ENCODE data around the gene PARL.
"Not testable (repeated sequence)": the region's sequence is repeated elsewhere in the genome, so short reads cannot be mapped to it uniquely, and the experiment has no call there.

Gene PARL

DNA sequence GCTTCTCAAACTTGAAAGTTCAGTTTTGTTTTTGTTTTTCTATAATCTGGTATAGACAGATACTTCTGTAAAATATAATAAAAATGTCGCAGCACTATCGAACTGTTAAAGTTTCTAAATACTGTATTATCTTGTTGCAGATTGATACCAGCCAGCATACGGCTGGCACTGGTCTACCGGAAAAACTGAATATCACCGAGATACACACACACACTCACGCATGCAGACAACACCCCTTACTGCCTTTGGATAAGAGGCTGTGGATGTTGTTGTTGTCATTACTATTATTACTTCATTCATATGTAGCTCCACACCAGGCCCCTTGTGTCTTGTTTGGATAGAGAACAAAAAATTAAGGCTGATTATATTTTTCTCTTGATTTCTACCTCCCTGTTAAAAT is 91.7 kb downstream of the PARL start:
- DNase-seq (ENCODE audit: low read depth), result no peak
- TF ChIP-seq, protein P1, sequence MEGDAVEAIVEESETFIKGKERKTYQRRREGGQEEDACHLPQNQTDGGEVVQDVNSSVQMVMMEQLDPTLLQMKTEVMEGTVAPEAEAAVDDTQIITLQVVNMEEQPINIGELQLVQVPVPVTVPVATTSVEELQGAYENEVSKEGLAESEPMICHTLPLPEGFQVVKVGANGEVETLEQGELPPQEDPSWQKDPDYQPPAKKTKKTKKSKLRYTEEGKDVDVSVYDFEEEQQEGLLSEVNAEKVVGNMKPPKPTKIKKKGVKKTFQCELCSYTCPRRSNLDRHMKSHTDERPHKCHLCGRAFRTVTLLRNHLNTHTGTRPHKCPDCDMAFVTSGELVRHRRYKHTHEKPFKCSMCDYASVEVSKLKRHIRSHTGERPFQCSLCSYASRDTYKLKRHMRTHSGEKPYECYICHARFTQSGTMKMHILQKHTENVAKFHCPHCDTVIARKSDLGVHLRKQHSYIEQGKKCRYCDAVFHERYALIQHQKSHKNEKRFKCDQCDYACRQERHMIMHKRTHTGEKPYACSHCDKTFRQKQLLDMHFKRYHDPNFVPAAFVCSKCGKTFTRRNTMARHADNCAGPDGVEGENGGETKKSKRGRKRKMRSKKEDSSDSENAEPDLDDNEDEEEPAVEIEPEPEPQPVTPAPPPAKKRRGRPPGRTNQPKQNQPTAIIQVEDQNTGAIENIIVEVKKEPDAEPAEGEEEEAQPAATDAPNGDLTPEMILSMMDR (conservative IDR thresholded peaks at IDR 0.05; ENCODE audit: control insufficient read depth, insufficient read depth, low read depth, low read length), result no peak

DNA sequence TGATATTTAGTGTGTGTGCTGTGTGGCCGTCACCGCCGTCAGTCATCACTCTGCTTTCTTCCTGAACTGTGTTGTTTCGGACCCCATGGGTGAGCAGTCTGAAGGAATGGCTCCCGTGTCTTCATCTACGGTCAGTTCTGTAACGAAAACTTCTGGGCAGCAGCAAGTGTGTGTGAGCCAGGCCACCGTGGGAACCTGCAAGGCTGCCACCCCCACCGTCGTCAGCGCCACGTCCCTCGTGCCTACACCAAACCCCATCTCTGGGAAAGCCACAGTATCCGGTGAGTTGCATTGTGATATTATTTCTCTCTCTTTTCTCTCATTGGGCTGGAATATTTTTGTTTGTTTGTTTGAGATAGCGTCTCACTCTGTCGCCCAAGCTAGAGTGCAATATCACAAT is 94.0 kb downstream of the PARL start:
- no peak overlapping the region for H3K4me3 ChIP-seq (ENCODE audit: control insufficient read depth, low read depth, low read length)
- no peak for DNase-seq (ENCODE audit: low read depth)
- TF ChIP-seq, protein P1 (conservative IDR thresholded peaks at IDR 0.05; ENCODE audit: control insufficient read depth, insufficient read depth, low read depth, low read length), result no peak

More for the DNA sequence above, 91.7 kb downstream of the PARL start:
- no peak overlapping the region for H3K4me3 ChIP-seq (ENCODE audit: control insufficient read depth, low read depth, low read length)

DNA sequence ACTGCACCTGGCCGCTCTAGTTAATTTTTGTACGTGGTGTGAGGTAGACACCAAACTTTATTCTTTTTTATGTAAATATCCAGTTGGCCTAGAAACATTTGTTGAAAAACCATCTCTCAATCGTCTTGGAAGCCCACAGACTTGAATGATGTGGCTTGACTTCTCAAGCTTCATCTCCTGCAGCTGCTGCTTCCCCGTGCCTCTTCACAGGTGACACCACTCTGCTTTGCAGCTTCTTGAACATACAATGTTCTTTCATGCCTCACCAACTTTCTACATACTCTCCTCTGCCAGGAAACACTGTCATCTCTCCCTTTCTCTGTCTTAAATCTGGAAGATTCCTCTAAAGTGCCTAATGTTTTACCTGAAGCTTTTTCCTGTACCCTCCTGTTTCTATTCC is 94.9 kb downstream of the PARL start:
- TF ChIP-seq, protein P1 (conservative IDR thresholded peaks at IDR 0.05; ENCODE audit: control insufficient read depth, insufficient read depth, low read depth, low read length), result no peak
- no peak for DNase-seq (ENCODE audit: low read depth)
- H3K4me3 ChIP-seq (ENCODE audit: control insufficient read depth, low read depth, low read length), result no peak overlapping the region

DNA sequence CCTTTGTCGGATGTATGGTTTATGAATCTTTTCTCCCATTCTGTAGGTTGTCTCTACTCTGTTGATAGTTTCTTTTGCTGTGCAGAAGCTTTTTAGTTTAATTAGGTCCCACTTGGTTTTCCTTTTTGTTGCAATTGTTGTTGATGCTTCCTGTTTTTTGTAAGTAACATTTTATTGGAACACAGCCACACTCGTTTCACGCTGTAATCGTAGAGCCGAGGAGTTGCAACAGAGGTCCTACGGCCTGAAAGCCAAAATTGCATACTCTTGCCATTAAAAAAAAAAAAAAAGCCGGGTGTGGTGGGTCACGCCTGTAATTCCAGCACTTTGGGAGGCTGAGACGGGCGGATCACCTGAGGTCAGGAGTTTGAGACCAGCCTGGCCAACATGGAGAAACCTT is 100.2 kb downstream of the PARL start:
- H3K4me3 ChIP-seq (ENCODE audit: control insufficient read depth, low read depth, low read length); DNase-seq (ENCODE audit: low read depth): not testable (repeated sequence)

DNA sequence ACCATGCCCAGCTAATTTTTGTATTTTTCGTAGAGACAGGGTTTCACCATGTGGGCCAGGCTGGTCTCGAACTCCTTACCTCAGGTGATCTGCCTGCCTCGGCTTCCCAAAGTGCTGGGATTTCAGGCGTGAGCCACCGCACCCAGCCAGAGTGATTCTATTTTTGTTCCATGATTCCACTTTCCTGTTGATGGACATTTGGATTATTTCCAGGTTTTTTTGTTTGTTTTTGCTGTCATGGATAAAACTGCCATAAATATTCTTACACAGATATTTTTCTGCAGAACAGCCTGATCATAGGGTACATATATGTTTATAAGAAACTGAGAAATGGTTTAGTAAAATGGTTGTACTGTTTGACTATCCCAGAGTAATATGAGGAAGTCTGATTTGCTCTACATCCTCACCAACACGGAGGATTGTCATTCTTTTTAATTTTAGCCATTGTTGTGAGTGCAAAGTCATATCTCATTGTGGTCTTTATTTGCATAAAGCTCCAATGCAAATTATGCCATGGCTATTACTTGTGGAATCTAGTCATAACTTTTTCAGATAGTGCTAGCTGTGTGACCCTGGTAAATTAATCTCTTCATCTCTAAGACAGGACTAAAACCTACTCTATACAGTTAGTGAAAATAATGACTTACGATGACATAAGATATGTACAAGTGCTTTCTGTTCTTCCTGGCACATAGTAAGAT is 102.0 kb downstream of the PARL start:
- DNase-seq (ENCODE audit: low read depth), result no peak
- TF ChIP-seq, protein P1 (conservative IDR thresholded peaks at IDR 0.05; ENCODE audit: control insufficient read depth, insufficient read depth, low read depth, low read length), result no peak
- no peak overlapping the region for H3K4me3 ChIP-seq (ENCODE audit: control insufficient read depth, low read depth, low read length)

DNA sequence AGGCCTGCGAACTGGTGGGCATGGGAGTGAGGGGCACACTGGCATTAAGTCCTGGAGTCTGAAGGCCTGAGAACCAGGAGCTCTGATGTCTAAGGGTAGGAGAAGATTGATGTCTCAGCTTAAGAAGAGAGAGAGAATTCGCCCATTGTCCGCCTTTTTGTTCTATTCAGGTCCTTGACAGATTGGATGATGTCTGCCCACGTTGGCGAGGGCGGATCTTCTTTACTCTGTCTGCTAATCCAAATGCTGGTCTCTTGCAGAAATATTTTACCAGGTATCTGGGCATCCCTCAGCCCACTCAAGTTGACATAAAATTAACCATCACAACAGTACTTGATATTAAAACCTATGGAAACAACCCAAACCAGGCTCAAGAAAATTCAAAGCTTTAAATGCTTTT is 103.4 kb downstream of the PARL start:
- TF ChIP-seq, protein P1 (conservative IDR thresholded peaks at IDR 0.05; ENCODE audit: control insufficient read depth, insufficient read depth, low read depth, low read length), result no peak
- no peak overlapping the region for H3K4me3 ChIP-seq (ENCODE audit: control insufficient read depth, low read depth, low read length)

DNA sequence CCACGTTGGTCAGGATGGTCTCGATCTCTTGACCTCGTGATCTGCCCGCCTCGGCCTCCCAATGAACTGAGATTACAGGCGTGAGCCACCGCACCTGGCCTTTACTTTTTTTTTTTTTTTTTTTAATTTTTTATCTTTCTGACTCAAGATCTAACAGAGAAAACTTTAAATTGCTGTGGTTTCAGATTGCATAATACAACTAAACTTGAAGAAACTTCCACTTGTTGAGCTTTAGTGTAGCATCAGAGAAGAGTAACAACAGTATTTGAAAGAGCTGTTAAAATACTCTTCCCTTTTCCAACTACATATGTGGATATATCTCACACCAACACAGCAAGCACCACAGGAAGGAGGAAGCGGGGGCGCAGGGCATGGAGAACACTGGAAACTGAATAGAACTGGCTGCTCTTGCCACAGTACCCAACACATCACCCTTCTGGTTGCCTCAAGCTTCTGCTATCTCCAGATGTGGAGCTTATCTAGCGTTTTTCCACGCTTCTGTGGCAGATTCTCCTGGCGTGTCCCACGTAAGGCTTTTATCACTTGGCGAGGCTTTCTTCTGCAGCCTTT is 104.7 kb downstream of the PARL start:
- TF ChIP-seq, protein P1 (conservative IDR thresholded peaks at IDR 0.05; ENCODE audit: control insufficient read depth, insufficient read depth, low read depth, low read length), result no peak
- DNase-seq (ENCODE audit: low read depth), result no peak
- H3K4me3 ChIP-seq (ENCODE audit: control insufficient read depth, low read depth, low read length), result no peak overlapping the region

More for the DNA sequence above, 103.4 kb downstream of the PARL start:
- no peak for DNase-seq (ENCODE audit: low read depth)
